Right ventricle myocardium inferior (tissue), 1 donor: ENCODE data around the gene STK26. TPM values are rescaled to one million over a fixed set of nuclear protein-coding genes. Genes with fewer than 3 reads are reported as not detected.
"Not testable (repeated sequence)": the region's sequence is repeated elsewhere in the genome, so short reads cannot be mapped to it uniquely, and the experiment has no call there.

ENCODE experiments used
- ATAC-seq: fragments of 200-7000 bp; cut with Tn5 transposase; one replicate; pipeline ENCODE4 v1.9.1; 2020; ENCODE audit warnings: mild to moderate bottlenecking, moderate library complexity
- DNase-seq: peaks from one replicate; pipeline ENCODE4 v3.0.0; 2021; ENCODE audit errors: missing footprints
- intact Hi-C: fragments of 100-400 bp; cut with DNase I; formaldehyde crosslinking; loops from one replicate; pipeline ENCODE4 v1.11.0; 2022
- total RNA-seq: library from RNA; stranded (reverse); fragmentation: NEBNext Ultra II Directional; extraction: Animal tissue kit (Norgen Biotek cat#: 25700); gene quantifications from one replicate; pipeline ENCODE4 v1.2.1, GENCODE V29; 2021
- donor health status: DM: no; HTN: yes; CAD: no; lungs with severe emphysema.

Gene STK26
- total RNA-seq, 1 donor from 2014 or later, result 1.1 TPM

- ATAC-seq, result no peak
- no peak for DNase-seq
- intact Hi-C loops, result no loop called here
Measured at GRCh38 chrX:132031867-132032266, 8.8 kb downstream of the STK26 start.

GRCh38 chrX:132033166-132033565 is 10.1 kb downstream of the STK26 start:
- intact Hi-C loops, result no loop called here
- ATAC-seq (no peak), DNase-seq (no peak)

GRCh38 chrX:132034648-132035047 is 11.5 kb downstream of the STK26 start:
- no peak for DNase-seq
- ATAC-seq, result no peak
- intact Hi-C loops, result no loop called here

GRCh38 chrX:132037479-132037993 is 14.4 kb downstream of the STK26 start:
- DNase-seq, result no peak
- no peak for ATAC-seq
- intact Hi-C loops, result no loop called here

GRCh38 chrX:132040066-132040465 is 17.0 kb downstream of the STK26 start:
- ATAC-seq, result no peak
- intact Hi-C loops, result no loop called here

GRCh38 chrX:132041015-132041414 is 17.9 kb downstream of the STK26 start:
- DNase-seq (no peak), ATAC-seq (no peak)
- intact Hi-C loops, result no loop called here

More at GRCh38 chrX:132040066-132040465, 17.0 kb downstream of the STK26 start:
- DNase-seq, result no peak

GRCh38 chrX:132043977-132044376 is 20.9 kb downstream of the STK26 start:
- DNase-seq, result no peak
- intact Hi-C loops, result no loop called here
- ATAC-seq, result no peak

GRCh38 chrX:132044953-132045352 is 21.9 kb downstream of the STK26 start:
- DNase-seq (no peak), ATAC-seq (no peak)
- intact Hi-C loops, result no loop called here

- intact Hi-C loops, result no loop called here
- ATAC-seq (no peak), DNase-seq (no peak)
Measured at GRCh38 chrX:132045456-132045855, 22.4 kb downstream of the STK26 start.

- no peak for ATAC-seq
- intact Hi-C loops, result no loop called here
- DNase-seq, result no peak
Measured at GRCh38 chrX:132046533-132046932, 23.4 kb downstream of the STK26 start.

GRCh38 chrX:132051778-132052177 is 28.7 kb downstream of the STK26 start:
- ATAC-seq, DNase-seq, intact Hi-C loops: not testable (repeated sequence)

- DNase-seq (no peak), ATAC-seq (no peak)
- intact Hi-C loops, result no loop called here
Measured at GRCh38 chrX:132058050-132058449, 34.9 kb downstream of the STK26 start.

- intact Hi-C loops, result no loop called here
- no peak for ATAC-seq
Measured at GRCh38 chrX:132058975-132059374, 35.9 kb downstream of the STK26 start.

GRCh38 chrX:132059973-132060540 is 37.0 kb downstream of the STK26 start:
- intact Hi-C loops, result no loop called here
- ATAC-seq, result no peak

More at GRCh38 chrX:132058975-132059374, 35.9 kb downstream of the STK26 start:
- DNase-seq, result no peak

GRCh38 chrX:132063334-132063733 is 40.2 kb downstream of the STK26 start:
- intact Hi-C loops, result no loop called here
- ATAC-seq (no peak), DNase-seq (no peak)

More at GRCh38 chrX:132059973-132060540, 37.0 kb downstream of the STK26 start:
- no peak for DNase-seq

- intact Hi-C loops, result no loop called here
- DNase-seq, result no peak
- ATAC-seq, result no peak
Measured at GRCh38 chrX:132063862-132064261, 40.8 kb downstream of the STK26 start.

- intact Hi-C loops, result no loop called here
- DNase-seq (no peak), ATAC-seq (no peak)
Measured at GRCh38 chrX:132068405-132068804, 45.3 kb downstream of the STK26 start.

- DNase-seq, result no peak
- intact Hi-C loops, result no loop called here
- ATAC-seq, result no peak
Measured at GRCh38 chrX:132071254-132071653, 48.2 kb downstream of the STK26 start.

GRCh38 chrX:132077414-132077813 is 54.3 kb downstream of the STK26 start:
- DNase-seq (no peak), ATAC-seq (no peak)
- intact Hi-C loops, result no loop called here

GRCh38 chrX:132077912-132078311 is 54.8 kb downstream of the STK26 start:
- DNase-seq (no peak), ATAC-seq (no peak)
- intact Hi-C loops, result no loop called here

- intact Hi-C loops, result no loop called here
- no peak for ATAC-seq
- no peak for DNase-seq
Measured at GRCh38 chrX:132085786-132086185, 62.7 kb downstream of the STK26 start.
